ENCODE results near the gene RBM17.
A peak's percentile ranks its signal among the peaks of the same experiment; 100 is the strongest.
"Not testable (repeated sequence)": the region's sequence is repeated elsewhere in the genome, so short reads cannot be mapped to it uniquely, and the experiment has no call there.

Gene RBM17

DNA sequence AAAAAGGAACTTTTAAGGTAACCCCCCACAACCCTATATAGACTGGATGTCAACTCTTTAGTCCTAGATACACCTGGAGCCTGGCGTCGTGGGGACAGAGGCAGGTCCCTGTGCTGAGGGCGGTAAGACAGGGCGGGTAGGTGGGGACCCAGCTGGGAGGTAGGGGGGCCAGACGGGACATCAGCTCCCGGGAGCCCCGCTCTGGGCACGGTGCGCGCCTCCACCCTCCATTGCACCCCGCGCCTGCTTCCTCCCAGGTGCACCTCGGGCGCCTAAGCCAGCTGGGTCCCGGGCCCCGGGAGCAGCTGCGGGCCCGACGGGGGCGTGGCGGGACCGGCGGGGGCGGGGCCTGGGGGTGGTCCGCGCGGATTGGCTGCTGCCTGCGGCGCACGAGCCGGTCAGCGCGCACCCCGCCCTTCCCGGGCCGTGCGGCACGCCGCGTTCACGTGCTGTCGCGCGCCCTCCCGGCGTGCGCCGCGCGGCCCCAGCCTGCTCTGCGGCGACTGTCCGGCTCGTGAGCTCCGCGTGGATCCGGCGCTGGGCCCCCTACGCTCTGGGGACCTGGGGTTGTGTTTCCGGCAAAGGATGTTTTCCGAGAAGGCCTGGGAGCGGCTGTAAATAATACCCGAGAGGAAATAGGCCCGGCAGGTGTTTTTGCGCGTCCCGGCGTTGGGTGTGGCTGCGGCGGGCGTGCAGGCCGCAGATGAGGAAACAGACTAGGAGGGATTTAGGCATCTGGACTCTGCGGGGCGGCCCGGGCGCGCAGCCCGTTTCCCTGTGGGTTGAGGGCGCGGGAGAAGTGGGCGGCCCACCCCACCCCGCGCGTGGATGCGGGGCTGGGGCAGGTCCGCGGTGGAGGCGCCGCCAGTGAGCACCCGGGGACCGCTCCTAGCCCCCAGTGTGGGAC is 74.8 kb downstream of the RBM17 start:
- peak; percentile 90 for DNase-seq

DNA sequence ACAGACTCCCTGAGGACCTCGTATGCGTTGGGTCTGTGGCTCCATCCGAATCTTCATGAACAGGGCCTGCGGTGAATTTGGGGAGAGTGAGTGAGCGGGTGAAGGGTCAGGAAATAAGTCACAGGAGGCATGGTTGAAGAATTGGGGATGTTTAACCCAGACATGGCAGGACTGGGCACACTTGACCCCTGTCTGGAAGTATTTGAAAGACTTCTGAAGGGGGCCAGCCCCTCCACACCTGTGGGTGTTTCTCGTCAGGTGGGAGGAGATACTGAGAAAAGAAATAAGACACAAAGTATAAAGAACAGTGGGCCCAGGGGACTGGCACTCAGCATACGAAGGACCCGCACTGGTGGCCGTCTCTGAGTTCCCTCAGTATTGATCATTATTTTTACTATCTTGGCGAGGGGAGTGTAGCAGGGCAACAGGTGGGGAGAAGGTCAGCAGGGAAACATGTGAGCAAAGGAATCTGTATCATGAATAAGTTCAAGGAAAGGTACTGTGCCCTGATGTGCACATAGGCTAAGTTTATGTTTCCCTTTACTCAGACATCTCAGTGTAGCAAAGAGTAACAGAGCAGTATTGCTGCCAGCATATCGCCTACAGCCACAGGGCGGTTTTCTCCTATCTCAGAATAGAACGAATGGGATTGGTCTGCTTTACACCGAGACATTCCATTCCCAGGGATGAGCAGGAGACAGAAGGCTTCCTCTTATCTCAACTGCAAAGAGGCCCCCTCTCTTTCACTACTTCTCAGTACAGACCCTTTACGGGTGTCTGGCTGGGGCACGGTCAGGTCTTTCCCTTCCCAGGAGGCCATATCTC is 75.6 kb downstream of the RBM17 start:
- no peak for DNase-seq

DNA sequence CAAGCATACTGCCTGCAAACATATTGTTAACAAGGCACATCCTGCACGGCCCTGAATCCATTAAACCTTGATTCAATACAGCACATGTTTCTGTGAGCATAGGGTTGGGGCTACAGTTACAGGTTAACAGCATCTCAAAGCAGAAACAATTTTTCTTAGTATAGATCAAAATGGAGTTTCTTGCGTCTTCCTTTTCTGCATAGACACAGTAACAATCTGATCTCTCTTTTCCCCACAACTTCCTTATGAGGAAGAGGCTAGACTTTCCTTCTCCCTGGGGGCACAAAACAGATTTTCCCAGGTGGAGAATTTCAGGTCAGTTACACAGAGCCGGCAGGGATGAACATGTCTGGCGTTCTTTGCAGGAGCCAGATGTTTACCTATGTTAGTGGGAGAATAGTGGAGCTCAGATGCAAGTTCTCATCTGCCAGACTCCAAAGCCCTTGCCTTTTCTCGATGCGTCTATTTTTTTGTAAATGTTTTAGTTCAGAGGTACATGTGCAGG is 76.4 kb downstream of the RBM17 start:
- no peak for DNase-seq

DNA sequence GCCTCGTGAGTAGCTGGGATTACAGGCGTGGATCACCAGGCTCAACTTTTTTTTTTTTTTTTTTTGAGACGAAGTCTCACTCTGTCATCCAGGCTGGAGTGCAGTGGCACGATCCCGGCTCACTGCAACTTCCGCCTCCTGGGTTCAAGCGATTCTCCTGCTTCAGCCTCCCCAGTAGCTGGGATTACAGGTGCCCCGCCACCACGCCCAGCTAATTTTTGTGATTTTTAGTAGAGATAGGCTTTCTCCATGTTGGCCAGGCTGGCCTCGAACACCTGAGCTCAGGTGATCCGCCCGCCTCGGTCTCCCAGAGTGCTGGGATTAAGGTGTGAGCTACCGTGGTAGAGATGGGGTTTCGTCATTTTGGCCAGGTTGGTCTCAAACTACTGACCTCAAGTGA is 77.1 kb downstream of the RBM17 start:
- DNase-seq: not testable (repeated sequence)

Data from effector CD4-positive, alpha-beta T cell (primary cell).